NCI-H187 treated with DMSO at 0.1 percent for 48 hours (cell line): ENCODE data around the gene DNAH12.
"Not testable (repeated sequence)": the region's sequence is repeated elsewhere in the genome, so short reads cannot be mapped to it uniquely, and the experiment has no call there.

Source experiments
- DNase-seq: peaks from one replicate; lab custom pipeline; 2025; lab: John Stamatoyannopoulos, UW

Gene DNAH12

DNA sequence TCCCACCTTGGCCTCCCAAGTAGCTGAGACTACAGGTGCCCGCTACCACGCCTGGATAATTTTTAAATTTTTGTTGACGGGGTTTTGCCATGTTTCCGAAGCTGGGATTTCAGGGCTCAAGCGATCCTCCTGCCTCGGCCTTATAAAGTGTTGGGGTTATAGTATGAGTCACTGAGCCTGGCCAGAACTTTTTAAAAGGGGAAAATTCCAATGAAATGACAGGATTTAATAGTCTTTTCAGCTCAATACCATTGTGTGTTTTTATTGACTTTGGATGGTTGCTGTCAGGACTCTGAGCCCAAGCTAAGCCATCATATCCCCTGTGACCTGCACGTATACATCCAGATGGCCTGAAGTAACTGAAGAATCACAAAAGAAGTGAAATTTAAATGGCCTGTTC is 240.6 kb downstream of the DNAH12 start:
- DNase-seq = not testable (repeated sequence)

DNA sequence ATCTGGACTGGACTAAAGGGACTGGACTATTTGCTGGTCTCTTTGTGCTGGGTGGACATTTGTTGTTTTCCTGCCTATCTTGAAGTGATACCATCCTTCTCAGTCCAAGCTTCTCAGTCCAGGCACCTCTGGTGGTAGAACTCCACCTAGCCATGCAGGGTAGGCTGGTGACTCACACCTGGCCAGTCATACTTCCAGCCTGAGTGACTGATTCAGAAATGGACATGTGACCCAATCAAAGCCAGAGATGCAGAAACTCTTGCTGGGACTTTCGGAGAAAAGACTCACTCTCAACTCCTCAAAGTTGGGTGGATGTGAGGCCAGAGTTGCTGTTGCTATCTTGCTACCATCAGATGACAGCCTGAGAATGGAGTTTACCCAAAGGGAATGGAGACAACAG is 246.1 kb downstream of the DNAH12 start:
- no peak for DNase-seq

DNA sequence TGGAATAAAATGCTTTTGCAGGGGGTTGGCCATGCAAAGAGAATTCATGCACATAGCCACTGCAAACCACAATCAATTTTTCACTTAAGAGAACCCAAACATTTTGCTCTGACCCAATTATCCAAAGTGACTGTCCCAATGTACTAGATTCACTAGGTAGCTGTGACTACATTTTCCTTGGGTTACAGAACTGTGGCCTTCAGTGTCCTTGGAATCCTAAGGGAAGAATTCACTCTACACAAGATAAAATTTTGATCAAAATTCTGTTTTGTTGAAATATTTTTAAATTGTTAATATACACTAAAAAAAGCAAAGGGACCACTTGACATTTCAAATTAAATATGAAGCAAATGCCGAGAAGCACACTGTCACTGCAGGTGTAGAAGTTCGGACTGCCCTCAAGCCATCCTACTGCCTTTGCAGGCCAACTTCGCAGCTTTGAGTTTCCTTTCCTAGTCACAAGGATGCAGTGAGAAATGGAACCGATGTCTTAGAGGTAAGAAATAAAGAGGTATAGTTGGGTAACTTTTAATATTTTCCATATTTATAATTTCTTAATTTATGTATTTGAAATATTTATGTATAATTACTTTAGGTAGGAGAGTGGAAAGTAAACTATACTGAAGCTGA is 251.1 kb downstream of the DNAH12 start:
- DNase-seq = no peak

DNA sequence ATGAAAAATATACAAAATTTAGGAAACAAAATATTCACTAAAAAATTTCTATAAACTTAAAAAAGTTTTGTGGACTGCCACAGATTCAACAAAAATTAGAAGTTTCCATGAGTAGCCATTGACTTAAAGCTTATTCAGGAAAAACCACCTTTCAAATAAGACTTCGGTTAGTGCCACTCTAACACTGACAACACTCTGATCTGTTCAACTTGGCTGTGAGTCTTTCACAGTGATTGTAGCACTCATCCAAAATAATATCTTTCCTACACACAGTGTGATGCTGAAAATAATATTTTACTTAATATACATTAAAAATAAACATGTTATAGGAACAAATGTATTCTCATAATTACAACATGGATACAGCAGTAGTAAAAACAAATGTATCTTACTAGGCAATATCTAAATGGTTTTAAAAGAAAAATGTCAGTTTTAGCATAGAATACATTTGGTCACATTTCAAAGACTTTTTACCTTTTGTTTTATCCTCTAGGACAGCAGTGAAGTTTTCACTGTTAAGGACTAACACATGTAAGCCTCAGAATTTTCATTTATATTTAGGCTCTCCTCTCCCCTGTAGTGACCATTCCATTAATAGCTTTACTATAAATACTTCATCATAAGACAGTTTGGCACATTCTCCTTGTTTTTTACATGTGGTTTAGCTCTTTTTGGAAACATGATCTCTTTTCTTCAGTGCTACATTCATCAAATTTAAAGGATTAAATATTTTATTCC is 251.8 kb downstream of the DNAH12 start, which contains the start of gene ASB14:
Gene ASB14 (minus strand): TSS at position 527 of the 738 bp plus-strand sequence. CDS start 652 bp downstream, outside the sequence.
- no peak for DNase-seq

DNA sequence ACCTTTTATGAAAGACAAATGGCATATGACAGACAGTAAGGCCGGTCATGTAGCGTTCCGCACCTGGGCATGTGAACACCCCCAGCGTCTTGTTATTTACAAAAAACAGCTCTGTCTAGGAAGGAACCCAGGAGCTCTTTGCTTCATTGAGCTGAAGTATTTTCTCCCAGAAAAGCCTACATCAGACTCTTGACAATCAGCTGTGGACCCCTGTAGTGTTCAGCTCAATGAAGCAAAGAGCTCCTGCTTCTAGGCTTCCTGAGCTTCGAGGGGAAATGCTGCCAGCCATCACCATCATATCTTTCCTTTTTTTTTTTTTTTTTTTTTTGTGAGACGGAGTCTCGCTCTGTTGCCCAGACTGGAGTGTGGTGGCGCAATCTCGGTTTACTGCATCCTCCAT is 255.7 kb downstream of the DNAH12 start:
- no peak for DNase-seq

- DNase-seq = no peak
Observed at GRCh38 chr3:57287205-57287604, 256.9 kb downstream of the DNAH12 start.

DNA sequence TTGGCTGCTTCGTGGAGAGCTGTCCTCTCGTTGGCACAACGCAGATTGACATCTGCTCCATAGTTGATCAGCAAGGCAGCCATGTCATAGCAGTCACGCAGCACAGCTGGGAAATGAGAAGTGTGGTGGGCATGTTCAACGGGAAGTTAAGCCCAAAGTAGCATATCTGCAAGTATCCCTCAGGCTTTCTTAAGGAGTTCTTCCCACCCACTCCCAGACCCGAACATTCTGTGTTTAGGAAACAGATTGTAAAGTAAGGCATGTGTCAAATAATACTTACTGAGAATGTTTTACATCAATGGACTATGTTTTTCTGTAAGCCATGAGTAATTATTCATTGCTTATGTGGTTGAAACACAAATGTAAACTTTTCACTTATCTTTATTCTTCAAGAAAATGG is 260.8 kb downstream of the DNAH12 start:
- DNase-seq = no peak

DNA sequence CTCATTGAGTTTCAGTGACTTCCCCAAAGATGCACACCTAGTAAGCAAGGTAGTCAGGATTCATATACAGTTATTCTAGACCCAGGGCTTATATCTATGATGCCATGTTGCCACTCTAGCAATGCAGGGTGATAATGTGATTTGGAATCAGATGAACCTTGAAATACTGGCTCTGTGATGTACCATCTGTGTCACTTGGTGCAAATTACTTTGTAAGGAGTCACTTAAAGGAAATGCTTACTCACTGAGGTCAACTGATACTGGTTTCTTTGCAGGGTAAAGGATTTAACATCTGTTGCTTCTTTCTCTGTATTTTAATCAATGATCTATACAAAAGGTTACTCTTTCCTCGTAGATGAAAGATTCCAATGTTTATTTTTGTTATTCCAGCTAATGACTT is 262.4 kb downstream of the DNAH12 start:
- no peak for DNase-seq

DNA sequence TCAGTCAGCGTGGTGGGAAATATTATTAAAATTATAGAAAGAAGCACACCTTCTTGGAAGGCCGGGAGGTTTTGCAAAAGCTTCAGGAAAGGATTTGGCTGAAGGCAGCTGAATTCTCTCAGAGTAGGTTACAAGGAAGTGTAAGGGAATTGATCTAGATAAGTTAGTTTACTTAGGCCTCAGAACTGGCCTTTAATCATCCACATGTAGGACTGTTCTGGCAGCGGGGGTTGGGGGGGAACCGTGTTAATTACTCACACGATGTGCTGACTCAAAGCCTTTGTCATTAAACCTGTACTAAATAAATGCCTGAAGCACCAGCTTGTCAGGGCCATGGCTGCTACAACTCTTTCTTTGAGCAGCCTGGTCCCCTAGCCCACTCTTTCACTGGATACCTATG is 264.5 kb downstream of the DNAH12 start:
- no peak for DNase-seq

- DNase-seq = no peak
Observed at GRCh38 chr3:57278237-57278636, 265.9 kb downstream of the DNAH12 start.

- DNase-seq = no peak
Observed at GRCh38 chr3:57275393-57275792, 268.8 kb downstream of the DNAH12 start.

- no peak for DNase-seq
Observed at GRCh38 chr3:57274845-57275244, 269.3 kb downstream of the DNAH12 start.

DNA sequence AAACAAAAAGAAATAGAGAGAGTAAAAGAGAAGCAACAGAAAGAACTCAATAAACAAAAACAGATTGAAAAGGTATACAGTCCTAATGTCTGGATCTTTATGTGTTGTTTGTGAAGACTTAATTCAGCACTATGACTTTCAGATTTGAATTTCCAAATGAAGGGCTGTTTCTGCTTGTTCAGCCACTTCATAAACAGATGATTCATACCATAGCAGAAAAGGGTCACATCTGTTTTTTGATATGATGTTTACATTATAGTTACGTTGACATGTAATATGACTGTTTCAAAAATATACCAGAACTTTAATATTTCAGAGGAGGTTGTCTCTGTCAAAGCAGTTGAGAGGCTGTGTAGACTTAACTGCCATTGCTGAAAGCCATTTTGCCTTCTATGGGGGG is 275.7 kb downstream of the DNAH12 start:
- no peak for DNase-seq

DNA sequence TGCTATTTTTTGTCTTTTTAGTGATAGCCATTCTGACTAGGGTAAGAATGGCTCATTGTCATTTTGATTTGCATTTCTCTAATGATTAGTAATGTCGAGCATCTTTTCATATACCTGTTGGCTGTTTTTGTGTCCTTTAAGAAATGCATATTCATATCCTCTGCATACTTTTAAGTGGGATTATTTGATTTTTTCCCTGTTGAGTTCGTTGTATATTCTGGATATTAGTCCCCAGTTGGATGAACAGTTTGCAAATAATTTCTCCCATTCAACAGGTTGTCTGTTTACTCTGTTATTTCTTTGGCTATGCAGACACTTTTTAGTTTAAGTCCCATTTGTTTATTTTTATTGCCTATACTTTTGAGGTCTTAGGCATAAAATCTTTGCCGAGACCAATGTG is 282.2 kb downstream of the DNAH12 start:
- no peak for DNase-seq

GRCh38 chr3:57261119-57261518 is 283.0 kb downstream of the DNAH12 start:
- DNase-seq = no peak

GRCh38 chr3:57257678-57258077 is 286.5 kb downstream of the DNAH12 start:
- DNase-seq = no peak

GRCh38 chr3:57256844-57257243 is 287.3 kb downstream of the DNAH12 start:
- no peak for DNase-seq

- DNase-seq = no peak
Observed at GRCh38 chr3:57252404-57252803, 291.7 kb downstream of the DNAH12 start.

DNA sequence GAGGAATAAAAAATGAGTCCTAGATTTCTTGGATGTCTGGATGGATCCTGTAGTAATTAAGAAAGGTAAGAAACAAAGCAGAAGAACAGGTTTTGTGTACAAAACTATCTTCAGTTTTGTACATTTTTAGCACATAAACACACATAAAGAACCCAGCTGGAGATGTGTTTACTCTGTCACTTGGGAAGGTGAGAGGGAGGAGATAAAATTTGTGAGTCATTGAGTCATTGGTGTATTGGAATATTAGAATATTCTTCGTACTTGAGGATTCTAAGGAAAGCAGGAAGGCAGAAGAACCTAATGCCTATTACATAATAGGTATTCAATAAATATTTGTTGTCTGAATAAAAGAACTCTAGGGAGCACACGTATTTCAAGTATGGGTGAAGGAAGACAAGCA is 299.2 kb downstream of the DNAH12 start:
- DNase-seq = no peak
